Activated naive CD4-positive, alpha-beta T cell treated with anti-CD3 and anti-CD28 coated beads for 36 hours (primary cell): Measurements from ENCODE around the gene RASL11A. TPM values are rescaled to one million over a fixed set of nuclear protein-coding genes. Genes with fewer than 3 reads are reported as not detected.

ENCODE experiments used
- total RNA-seq, 2 experiments: library from RNA; stranded (reverse); gene quantifications; one replicate each; pipeline ENCODE4 v1.2.3, GENCODE V29; 2021

Gene RASL11A
- total RNA-seq, 2 experiments from 2014 or later = 1.5 to 1.6 TPM

Other genes starting within 250 kb of the RASL11A start
- gene USP12, start 99.0 kb upstream of the RASL11A start, total RNA-seq = 10 to 100 TPM; 27.1 to 28.4 TPM
- 1,000 to 10,000 TPM; 1,766 to 1,839 TPM for gene RPL21, start 19.3 kb upstream of the RASL11A start, total RNA-seq
- gene GTF3A, start 153.8 kb downstream of the RASL11A start, total RNA-seq = 100 to 1,000 TPM; 303 to 314 TPM
- 10 to 100 TPM; 34.0 to 42.1 TPM for gene MTIF3, start 179.7 kb downstream of the RASL11A start, total RNA-seq